ENCODE measurements around the gene TRMT61B. TPM values are rescaled to one million over a fixed set of nuclear protein-coding genes. Genes with fewer than 3 reads are reported as not detected.

Gene TRMT61B
- total RNA-seq, 2 donors from 2014 or later: 19.9 to 22.4 TPM

- H3K4me3 ChIP-seq (ENCODE audit: low read length): peak overlapping the region; percentile 97
- peaks cover 15% of the 10 kb centered on the region for H3K36me3 ChIP-seq (ENCODE audit: control insufficient read depth, insufficient read depth, low read length)
- no peaks in the 10 kb centered on the region for H3K27me3 ChIP-seq (ENCODE audit: control insufficient read depth, insufficient read depth, low read length, poor library complexity, severe bottlenecking)
- H3K27ac ChIP-seq (ENCODE audit: low read depth, low read length): no peak overlapping the region
- Mint-ChIP-seq H3K27ac (no peak overlapping the region), H3K36me3 (ENCODE audit: low read depth) (peaks cover 9% of the 10 kb centered on the region), H3K27me3 (ENCODE audit: insufficient read depth) (no peaks in the 10 kb centered on the region), H3K4me1 (peaks cover 30% of the 10 kb centered on the region), H3K4me3 (no peak overlapping the region), H3K9me3 (no peaks in the 10 kb centered on the region)
- H3K9me3 ChIP-seq (ENCODE audit: control insufficient read depth, low read length): no peaks in the 10 kb centered on the region
- TF ChIP-seq CTCF (conservative IDR thresholded peaks at IDR 0.05): no peak
- 78 to 100% methylated on average over 1 of the region's 1 CpG for WGBS, 2 experiments (ENCODE audit: insufficient coverage in 1 of 2, insufficient read length in 1 of 2)
- no peak for DNase-seq
- no peak overlapping the region for H3K9ac ChIP-seq (ENCODE audit: extremely low read depth, low read length, poor library complexity, severe bottlenecking)
- H3K4me1 ChIP-seq (ENCODE audit: control insufficient read depth, insufficient read depth, low read length): peaks cover 2% of the 10 kb centered on the region
These were observed 27.9 kb upstream of the TRMT61B start for GRCh38 chr2:28898048-28898447.

GRCh38 chr2:28896906-28897305, 26.8 kb upstream of the TRMT61B start:
- Histone ChIP-seq H3K4me1 (ENCODE audit: control insufficient read depth, insufficient read depth, low read length) (peaks cover 2% of the 10 kb centered on the region), H3K27me3 (ENCODE audit: control insufficient read depth, insufficient read depth, low read length, poor library complexity, severe bottlenecking) (peaks cover 11% of the 10 kb centered on the region), H3K9ac (ENCODE audit: extremely low read depth, low read length, poor library complexity, severe bottlenecking) (no peak overlapping the region), H3K9me3 (ENCODE audit: control insufficient read depth, low read length) (no peaks in the 10 kb centered on the region), H3K4me3 (ENCODE audit: low read length) (peak overlapping the region; percentile 97), H3K27ac (ENCODE audit: low read depth, low read length) (no peak overlapping the region), H3K36me3 (ENCODE audit: control insufficient read depth, insufficient read depth, low read length) (peaks cover 4% of the 10 kb centered on the region)
- Mint-ChIP-seq H3K27me3 (ENCODE audit: insufficient read depth) (no peaks in the 10 kb centered on the region), H3K27ac (peak overlapping the region; percentile 49), H3K36me3 (ENCODE audit: low read depth) (no peaks in the 10 kb centered on the region), H3K4me3 (peak overlapping the region; percentile 90), H3K4me1 (peaks cover 30% of the 10 kb centered on the region), H3K9me3 (no peaks in the 10 kb centered on the region)
- DNase-seq: no peak
- 60 to 70% methylated on average over 1 to 2 of the region's 2 CpGs for WGBS, 2 experiments (ENCODE audit: insufficient coverage in 1 of 2, insufficient read length in 1 of 2)
- TF ChIP-seq CTCF (conservative IDR thresholded peaks at IDR 0.05): no peak

DNA sequence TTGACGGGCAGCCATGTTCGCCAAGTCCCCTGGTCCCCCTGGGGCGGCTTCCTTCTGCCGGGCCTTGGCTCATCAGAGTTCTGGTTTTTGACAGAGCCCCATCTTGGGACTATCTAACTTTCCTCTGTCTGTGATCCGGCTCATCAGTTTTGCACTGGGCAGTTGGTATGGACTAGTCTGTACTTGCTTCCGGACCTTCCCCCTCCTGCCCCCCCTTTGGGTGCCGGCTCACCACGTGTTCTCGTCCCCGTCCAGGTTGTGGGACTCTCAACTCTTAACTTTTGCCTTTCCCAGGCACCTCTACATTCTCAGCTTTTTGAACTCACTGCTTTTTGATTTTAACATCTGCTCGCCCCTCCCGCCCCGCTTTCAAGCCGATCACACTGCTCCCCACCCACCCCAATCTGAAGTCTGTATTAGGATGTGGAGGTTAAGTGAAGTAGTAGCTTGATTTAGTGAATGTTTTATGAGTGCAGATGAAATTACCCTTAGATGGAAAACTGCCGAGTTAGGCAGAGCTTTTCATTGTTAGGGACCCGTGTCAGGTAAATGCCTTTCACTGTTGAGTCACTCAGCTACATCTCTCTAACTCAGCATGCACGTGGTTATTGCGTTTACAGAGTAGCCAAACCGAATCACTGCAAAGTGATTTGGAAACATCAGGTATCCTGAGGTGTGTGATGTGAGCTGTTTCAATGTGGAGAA, 25.2 kb upstream of the TRMT61B start:
- H3K27me3 ChIP-seq (ENCODE audit: control insufficient read depth, insufficient read depth, low read length, poor library complexity, severe bottlenecking): peaks cover 25% of the 10 kb centered on the region
- Mint-ChIP-seq H3K36me3 (ENCODE audit: low read depth) (no peaks in the 10 kb centered on the region), H3K4me3 (peak overlapping the region; percentile 90), H3K27ac (peak overlapping the region; percentile 90), H3K4me1 (peaks cover 30% of the 10 kb centered on the region), H3K9me3 (no peaks in the 10 kb centered on the region), H3K27me3 (ENCODE audit: insufficient read depth) (no peaks in the 10 kb centered on the region)
- peak overlapping the region; percentile 82 for H3K27ac ChIP-seq (ENCODE audit: low read depth, low read length)
- DNase-seq: peak; percentile 69
- no peaks in the 10 kb centered on the region for H3K36me3 ChIP-seq (ENCODE audit: control insufficient read depth, insufficient read depth, low read length)
- H3K4me1 ChIP-seq (ENCODE audit: control insufficient read depth, insufficient read depth, low read length): peaks cover 2% of the 10 kb centered on the region
- no peak for TF ChIP-seq CTCF (conservative IDR thresholded peaks at IDR 0.05)
- no peaks in the 10 kb centered on the region for H3K9me3 ChIP-seq (ENCODE audit: control insufficient read depth, low read length)
- peak overlapping the region; percentile 89 for H3K9ac ChIP-seq (ENCODE audit: extremely low read depth, low read length, poor library complexity, severe bottlenecking)
- peak overlapping the region; percentile 97 for H3K4me3 ChIP-seq (ENCODE audit: low read length)
- WGBS, 2 experiments (ENCODE audit: insufficient coverage in 1 of 2, insufficient read length in 1 of 2): 0 to 1% methylated on average over 8 to 18 of the region's 19 CpGs

All from endodermal cell (in vitro differentiated cells).